A673 (cell line): Measurements from ENCODE around the gene HS3ST6.

Source experiments
- EZH2 ChIP-seq: fragments of 200-600 bp; sonication (generic); IDR thresholded peaks from 2 replicates; pipeline ENCODE4 v1.6.1; 2017; ENCODE audit warnings: borderline replicate concordance, low read depth, mild to moderate bottlenecking, mixed read lengths, antibody characterized with exemption, low read length; ENCODE audit not compliant: poor library complexity, severe bottlenecking
- TF ChIP-seq, protein P1 (sequence below): fragments of 300-800, 200-600 bp; sonication (generic); conservative IDR thresholded peaks from 2 replicates; pipeline ENCODE4 v1.5.1; 2017; ENCODE audit warnings: low read depth, mild to moderate bottlenecking, antibody characterized with exemption, low read length, moderate library complexity, mixed read lengths

DNA sequence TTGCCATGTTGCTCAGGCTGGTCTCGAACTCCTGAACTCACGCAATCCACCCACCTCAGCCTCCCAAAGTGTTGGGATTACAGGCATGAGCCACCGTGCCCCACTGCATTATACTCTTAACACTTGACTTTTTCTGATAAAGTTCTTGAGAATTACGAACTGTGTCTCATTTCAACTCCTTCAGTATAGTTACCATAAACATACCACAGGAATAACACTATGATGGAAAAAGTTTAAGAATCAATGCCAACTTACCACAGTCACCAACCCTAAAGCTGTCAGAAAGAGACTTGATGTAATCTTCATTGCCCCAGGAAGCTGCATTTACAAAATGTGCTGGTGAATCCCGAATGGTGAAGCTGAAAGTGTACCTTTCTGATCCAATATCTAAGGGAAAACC, 56.5 kb downstream of the HS3ST6 start:
- TF ChIP-seq, protein P1, sequence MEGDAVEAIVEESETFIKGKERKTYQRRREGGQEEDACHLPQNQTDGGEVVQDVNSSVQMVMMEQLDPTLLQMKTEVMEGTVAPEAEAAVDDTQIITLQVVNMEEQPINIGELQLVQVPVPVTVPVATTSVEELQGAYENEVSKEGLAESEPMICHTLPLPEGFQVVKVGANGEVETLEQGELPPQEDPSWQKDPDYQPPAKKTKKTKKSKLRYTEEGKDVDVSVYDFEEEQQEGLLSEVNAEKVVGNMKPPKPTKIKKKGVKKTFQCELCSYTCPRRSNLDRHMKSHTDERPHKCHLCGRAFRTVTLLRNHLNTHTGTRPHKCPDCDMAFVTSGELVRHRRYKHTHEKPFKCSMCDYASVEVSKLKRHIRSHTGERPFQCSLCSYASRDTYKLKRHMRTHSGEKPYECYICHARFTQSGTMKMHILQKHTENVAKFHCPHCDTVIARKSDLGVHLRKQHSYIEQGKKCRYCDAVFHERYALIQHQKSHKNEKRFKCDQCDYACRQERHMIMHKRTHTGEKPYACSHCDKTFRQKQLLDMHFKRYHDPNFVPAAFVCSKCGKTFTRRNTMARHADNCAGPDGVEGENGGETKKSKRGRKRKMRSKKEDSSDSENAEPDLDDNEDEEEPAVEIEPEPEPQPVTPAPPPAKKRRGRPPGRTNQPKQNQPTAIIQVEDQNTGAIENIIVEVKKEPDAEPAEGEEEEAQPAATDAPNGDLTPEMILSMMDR: no peak
- no peak for TF ChIP-seq EZH2
